Progenitor cell of endocrine pancreas (in vitro differentiated cells): Measurements from ENCODE around the gene WDR7. TPM values are rescaled to one million over a fixed set of nuclear protein-coding genes. Genes with fewer than 3 reads are reported as not detected.

ENCODE experiments used
- DNase-seq: peaks from one replicate; pipeline ENCODE4 v3.0.0; 2021; ENCODE audit warnings: low spot score; ENCODE audit not compliant: unreplicated experiment
- H3K27ac Mint-ChIP-seq: 2 replicates; pipeline ENCODE4 v1.8.0; 2021; ENCODE audit warnings: mild to moderate bottlenecking, moderate library complexity, mixed read lengths
- H3K27me3 Mint-ChIP-seq: 2 replicates; pipeline ENCODE4 v1.8.0; 2021; ENCODE audit warnings: mixed read lengths
- H3K36me3 Mint-ChIP-seq: 2 replicates; pipeline ENCODE4 v1.8.0; 2022; ENCODE audit warnings: mixed read lengths; ENCODE audit not compliant: insufficient read depth
- H3K4me1 Mint-ChIP-seq: 2 replicates; pipeline ENCODE4 v1.8.0; 2021; ENCODE audit warnings: low read depth, mixed read lengths
- H3K4me3 Mint-ChIP-seq: 2 replicates; pipeline ENCODE4 v1.8.0; 2021; ENCODE audit warnings: low read depth, mild to moderate bottlenecking, moderate library complexity, mixed read lengths
- H3K9me3 Mint-ChIP-seq: 2 replicates; pipeline ENCODE4 v1.8.0; 2021; ENCODE audit warnings: low read depth, mixed read lengths
- CTCF ChIP-seq: fragments of 200-600 bp; sonication (generic); IDR thresholded peaks from one replicate; pipeline ENCODE4 v1.5.0; 2021; ENCODE audit warnings: antibody characterized with exemption, mild to moderate bottlenecking; ENCODE audit not compliant: unreplicated experiment
- total RNA-seq: library from RNA; stranded (reverse); gene quantifications from 2 replicates; pipeline ENCODE4 v1.2.1, GENCODE V29; 2021

WDR7 gene
- total RNA-seq, 1 donor from 2014 or later, result 23.2 TPM

- Mint-ChIP-seq H3K27me3 (peaks cover 2% of the 10 kb centered on the region), H3K4me1 (peaks cover 24% of the 10 kb centered on the region), H3K27ac (no peak overlapping the region), H3K9me3 (peaks cover 4% of the 10 kb centered on the region), H3K4me3 (no peak overlapping the region), H3K36me3 (peaks cover 3% of the 10 kb centered on the region)
- TF ChIP-seq CTCF, result no peak
- no peak for DNase-seq
Observed at GRCh38 chr18:56980151-56980550, 329.0 kb downstream of the WDR7 start.

DNA sequence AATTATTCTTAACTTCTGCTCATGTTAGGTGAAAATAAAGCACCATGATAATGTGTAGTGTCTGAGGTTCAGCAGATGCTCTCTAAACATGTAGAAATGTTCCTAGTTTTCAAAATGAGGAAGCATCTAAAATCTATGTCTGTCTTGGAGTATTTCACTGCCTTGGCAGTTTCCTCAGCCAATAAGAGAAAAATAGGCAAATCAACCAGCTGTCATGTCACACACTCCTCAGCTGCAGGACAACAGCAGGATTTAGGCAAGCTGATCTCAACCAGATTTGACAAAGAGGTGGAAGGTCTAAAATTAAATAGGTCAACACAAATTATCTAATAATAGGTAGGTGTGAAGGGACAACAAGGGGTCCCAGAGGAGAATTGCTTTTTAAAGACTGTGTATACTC is 331.6 kb downstream of the WDR7 start:
- DNase-seq, result no peak
- peaks cover 4% of the 10 kb centered on the region for H3K9me3 Mint-ChIP-seq
- H3K36me3 Mint-ChIP-seq, result peaks cover 2% of the 10 kb centered on the region
- TF ChIP-seq CTCF, result no peak
- no peak overlapping the region for H3K4me3 Mint-ChIP-seq
- H3K27ac Mint-ChIP-seq, result no peak overlapping the region
- peaks cover 40% of the 10 kb centered on the region for H3K4me1 Mint-ChIP-seq
- no peaks in the 10 kb centered on the region for H3K27me3 Mint-ChIP-seq

DNA sequence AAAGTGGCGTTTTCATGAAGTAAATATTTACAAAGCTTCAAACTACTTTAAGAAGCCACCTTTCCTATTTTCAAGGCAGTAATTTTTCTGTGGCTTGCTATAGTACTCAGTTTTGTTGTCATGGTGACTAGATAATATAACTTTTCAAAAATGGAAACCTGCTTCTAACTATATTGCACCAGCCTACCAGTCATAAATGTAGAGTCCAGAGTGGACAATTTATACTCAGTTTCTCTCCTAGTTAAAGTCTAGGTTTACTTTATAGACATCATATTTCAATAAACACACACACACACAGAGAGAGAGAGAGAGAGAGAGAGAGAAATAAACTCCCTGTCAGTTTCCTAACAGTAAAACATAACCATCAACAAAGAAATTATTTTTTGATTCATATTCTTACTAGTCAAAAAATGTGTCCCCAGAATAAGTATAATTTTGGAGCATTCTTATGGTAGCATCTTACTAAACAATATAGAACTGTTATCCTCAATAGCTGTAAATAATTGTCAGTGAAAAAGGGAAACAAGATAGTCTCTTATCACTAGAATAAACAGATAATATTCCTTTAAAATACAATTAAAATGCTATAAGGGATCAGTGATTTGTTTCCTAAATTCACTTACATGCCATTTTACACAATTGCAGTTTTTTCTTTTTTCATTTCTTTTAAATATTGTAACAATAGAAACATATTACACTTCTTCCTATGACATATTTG is 332.3 kb downstream of the WDR7 start:
- DNase-seq, result no peak
- H3K27me3 Mint-ChIP-seq, result no peaks in the 10 kb centered on the region
- no peak overlapping the region for H3K4me3 Mint-ChIP-seq
- H3K4me1 Mint-ChIP-seq, result peaks cover 44% of the 10 kb centered on the region
- H3K27ac Mint-ChIP-seq, result no peak overlapping the region
- no peak for TF ChIP-seq CTCF
- peaks cover 4% of the 10 kb centered on the region for H3K9me3 Mint-ChIP-seq
- H3K36me3 Mint-ChIP-seq, result peaks cover 2% of the 10 kb centered on the region

DNA sequence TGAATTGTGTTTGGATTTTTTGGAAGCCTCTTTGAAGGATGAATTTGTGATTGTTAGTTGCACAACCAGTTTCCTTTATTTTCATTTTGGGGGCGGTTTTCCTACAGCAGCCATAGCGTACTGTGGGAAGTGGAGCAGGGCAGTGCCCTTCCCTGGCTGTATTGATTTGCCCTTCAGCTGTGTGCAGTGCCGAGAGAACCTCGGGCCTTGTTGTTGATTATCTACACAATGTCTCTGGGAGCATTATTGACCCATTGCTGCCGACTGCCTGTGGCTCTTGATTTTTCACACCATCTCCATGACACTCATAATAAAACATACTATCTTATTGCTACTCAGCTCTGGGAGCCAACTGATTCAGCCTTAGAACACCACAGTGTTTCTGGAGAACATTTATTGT is 333.6 kb downstream of the WDR7 start:
- Mint-ChIP-seq H3K9me3 (peaks cover 4% of the 10 kb centered on the region), H3K27ac (peak overlapping the region; percentile 90), H3K27me3 (no peaks in the 10 kb centered on the region)

GRCh38 chr18:56986829-56987228 is 335.7 kb downstream of the WDR7 start:
- DNase-seq, result no peak

More for the DNA sequence above, 333.6 kb downstream of the WDR7 start:
- Mint-ChIP-seq H3K36me3 (peaks cover 2% of the 10 kb centered on the region), H3K4me1 (peaks cover 46% of the 10 kb centered on the region), H3K4me3 (peak overlapping the region; percentile 43)
- DNase-seq, result peak; percentile 27
- no peak for TF ChIP-seq CTCF

More at GRCh38 chr18:56986829-56987228, 335.7 kb downstream of the WDR7 start:
- Mint-ChIP-seq H3K9me3 (peaks cover 3% of the 10 kb centered on the region), H3K27ac (peak overlapping the region; percentile 64), H3K4me3 (no peak overlapping the region), H3K4me1 (peaks cover 48% of the 10 kb centered on the region), H3K27me3 (no peaks in the 10 kb centered on the region), H3K36me3 (no peaks in the 10 kb centered on the region)
- no peak for TF ChIP-seq CTCF
